Prostate gland (tissue), 2 donors: Measurements from ENCODE around the gene SERPINB6.

Experiments used
- POLR2A ChIP-seq: fragments of 450-650 bp; IDR thresholded peaks from one replicate; pipeline ENCODE4 v1.6.1; 2016; ENCODE audit warnings: antibody characterized with exemption, mild to moderate bottlenecking
- POLR2AphosphoS5 ChIP-seq: sonication (generic); formaldehyde crosslinking; IDR thresholded peaks from one replicate; pipeline ENCODE4 v1.6.1; 2017; ENCODE audit warnings: antibody characterized with exemption
- TF ChIP-seq, protein P1 (sequence below), 4 experiments: fragments of 200-600 bp in 2 of 4; fragments of 450-650 bp in 2 of 4; sonication (generic) in 2 of 4; IDR thresholded peaks; 1 replicate in 3 of 4; 2 replicates in 1 of 4; pipeline ENCODE4 v1.5.1; 2016 to 2019; ENCODE audit warnings: antibody characterized with exemption in 4 of 4, mild to moderate bottlenecking in 2 of 4, moderate library complexity in 2 of 4

GRCh38 chr6:2916158-2916925 lies 55.0 kb downstream of the SERPINB6 start:
- TF ChIP-seq, protein P1, sequence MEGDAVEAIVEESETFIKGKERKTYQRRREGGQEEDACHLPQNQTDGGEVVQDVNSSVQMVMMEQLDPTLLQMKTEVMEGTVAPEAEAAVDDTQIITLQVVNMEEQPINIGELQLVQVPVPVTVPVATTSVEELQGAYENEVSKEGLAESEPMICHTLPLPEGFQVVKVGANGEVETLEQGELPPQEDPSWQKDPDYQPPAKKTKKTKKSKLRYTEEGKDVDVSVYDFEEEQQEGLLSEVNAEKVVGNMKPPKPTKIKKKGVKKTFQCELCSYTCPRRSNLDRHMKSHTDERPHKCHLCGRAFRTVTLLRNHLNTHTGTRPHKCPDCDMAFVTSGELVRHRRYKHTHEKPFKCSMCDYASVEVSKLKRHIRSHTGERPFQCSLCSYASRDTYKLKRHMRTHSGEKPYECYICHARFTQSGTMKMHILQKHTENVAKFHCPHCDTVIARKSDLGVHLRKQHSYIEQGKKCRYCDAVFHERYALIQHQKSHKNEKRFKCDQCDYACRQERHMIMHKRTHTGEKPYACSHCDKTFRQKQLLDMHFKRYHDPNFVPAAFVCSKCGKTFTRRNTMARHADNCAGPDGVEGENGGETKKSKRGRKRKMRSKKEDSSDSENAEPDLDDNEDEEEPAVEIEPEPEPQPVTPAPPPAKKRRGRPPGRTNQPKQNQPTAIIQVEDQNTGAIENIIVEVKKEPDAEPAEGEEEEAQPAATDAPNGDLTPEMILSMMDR (IDR thresholded peaks at IDR 0.05), result no peak
- TF ChIP-seq POLR2AphosphoS5 (no peak), POLR2A (no peak)
